Erythroblast (primary cell): ENCODE data around the gene FCHSD2.

ENCODE experiments used
- DNase-seq, 2 experiments: peaks; one replicate each; lab custom pipeline; 2025; lab: John Stamatoyannopoulos, UW
- GATA1 ChIP-seq: IDR thresholded peaks from 2 replicates; pipeline ENCODE4 v1.6.1; 2011; ENCODE audit warnings: low read depth, mild to moderate bottlenecking, control low read depth, low read length, moderate library complexity
- POLR2A ChIP-seq: IDR thresholded peaks from 2 replicates; pipeline ENCODE4 v1.6.1; 2011; ENCODE audit warnings: mild to moderate bottlenecking, low read length

Gene FCHSD2

GRCh38 chr11:73019996-73020395 is 122.1 kb downstream of the FCHSD2 start:
- TF ChIP-seq GATA1: no peak
- DNase-seq: no peak

GRCh38 chr11:73019449-73019848 is 122.7 kb downstream of the FCHSD2 start:
- DNase-seq: no peak
- TF ChIP-seq GATA1 (no peak), POLR2A (no peak)

GRCh38 chr11:73018856-73019255 is 123.3 kb downstream of the FCHSD2 start:
- no peak for DNase-seq
- TF ChIP-seq POLR2A (no peak), GATA1 (no peak)

- no peak for DNase-seq
- TF ChIP-seq POLR2A: no peak
- no peak for TF ChIP-seq GATA1
These were observed 124.9 kb downstream of the FCHSD2 start for GRCh38 chr11:73017024-73017751.

GRCh38 chr11:73013021-73013420 is 129.1 kb downstream of the FCHSD2 start:
- TF ChIP-seq GATA1: no peak
- no peak for TF ChIP-seq POLR2A
- DNase-seq: no peak

- DNase-seq: no peak
- TF ChIP-seq GATA1 (no peak), POLR2A (no peak)
These were observed 129.8 kb downstream of the FCHSD2 start for GRCh38 chr11:73012121-73012863.

DNA sequence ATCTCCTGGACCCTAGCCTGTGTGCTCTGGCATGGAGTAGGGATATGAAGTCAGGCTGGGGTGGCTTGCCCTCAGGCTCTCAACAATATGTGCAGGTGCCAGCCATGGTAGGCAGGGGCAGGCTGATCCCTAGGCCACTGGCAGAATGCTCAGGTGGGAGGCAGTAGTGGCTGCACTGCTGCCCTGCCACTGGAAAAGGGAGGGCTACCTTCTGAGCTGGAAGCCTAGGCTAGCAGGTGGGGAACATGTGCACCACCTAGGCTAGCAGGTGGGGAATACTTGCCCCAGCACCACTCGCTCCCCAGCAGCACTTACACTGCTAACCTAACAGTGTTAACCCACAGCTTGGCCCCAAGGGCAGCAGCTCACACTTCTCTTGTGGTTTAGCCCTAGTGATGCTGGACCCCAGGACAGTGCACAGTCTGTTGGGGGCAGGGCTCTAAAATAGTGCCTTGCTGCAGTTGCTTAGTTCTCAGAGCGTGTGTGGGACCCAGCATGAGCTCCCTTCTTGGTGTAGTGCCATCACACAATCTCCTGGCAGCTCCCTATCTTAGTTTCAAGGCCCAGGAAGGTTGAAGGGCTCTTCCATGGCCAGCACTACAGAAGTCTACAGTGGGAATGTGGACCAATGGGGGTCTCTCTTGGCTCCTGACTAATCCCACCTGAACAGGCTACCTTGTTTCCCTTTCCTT is 130.8 kb downstream of the FCHSD2 start:
- no peak for DNase-seq
- TF ChIP-seq GATA1 (no peak), POLR2A (no peak)

DNA sequence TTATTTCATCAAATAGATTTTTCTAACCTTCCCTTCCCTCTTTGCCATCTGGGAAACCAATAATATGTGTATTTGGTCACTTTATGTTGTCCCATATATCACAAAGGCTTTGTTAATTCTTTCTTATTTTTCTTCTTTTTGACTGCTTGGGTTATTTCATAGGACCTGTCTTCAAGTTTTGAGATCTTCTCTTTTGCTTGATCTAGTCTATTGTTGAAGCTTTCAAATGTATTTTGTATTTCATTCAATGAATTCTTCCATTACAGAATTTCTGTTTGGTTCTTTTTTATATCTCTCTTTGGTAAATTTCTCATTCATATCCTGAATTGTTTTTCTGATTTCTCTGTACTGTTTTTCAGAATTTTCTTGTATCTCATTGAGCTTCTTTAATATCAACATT is 132.1 kb downstream of the FCHSD2 start:
- no peak for TF ChIP-seq POLR2A
- no peak for TF ChIP-seq GATA1
- DNase-seq: no peak

- TF ChIP-seq GATA1 (no peak), POLR2A (no peak)
- no peak for DNase-seq
These were observed 138.0 kb downstream of the FCHSD2 start for GRCh38 chr11:73004088-73004487.

DNA sequence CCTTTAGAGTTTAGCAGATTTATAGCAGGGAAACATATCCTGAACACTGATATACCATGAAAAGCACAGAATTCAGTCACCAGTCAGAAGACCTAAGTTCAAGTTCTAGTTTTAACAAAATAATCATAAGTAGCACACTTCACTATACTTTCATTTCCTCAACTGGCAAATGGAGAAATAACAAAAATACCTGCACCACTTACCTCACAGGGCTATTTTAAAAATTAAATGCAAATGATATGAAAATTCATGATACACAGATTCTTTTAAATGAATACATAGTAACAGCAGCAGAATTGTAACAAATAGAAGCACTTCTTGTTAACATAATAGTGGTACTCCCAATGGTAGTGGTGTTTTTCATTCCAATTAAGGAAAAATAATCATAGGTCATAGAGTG is 139.0 kb downstream of the FCHSD2 start:
- TF ChIP-seq POLR2A (no peak), GATA1 (no peak)
- DNase-seq: no peak

DNA sequence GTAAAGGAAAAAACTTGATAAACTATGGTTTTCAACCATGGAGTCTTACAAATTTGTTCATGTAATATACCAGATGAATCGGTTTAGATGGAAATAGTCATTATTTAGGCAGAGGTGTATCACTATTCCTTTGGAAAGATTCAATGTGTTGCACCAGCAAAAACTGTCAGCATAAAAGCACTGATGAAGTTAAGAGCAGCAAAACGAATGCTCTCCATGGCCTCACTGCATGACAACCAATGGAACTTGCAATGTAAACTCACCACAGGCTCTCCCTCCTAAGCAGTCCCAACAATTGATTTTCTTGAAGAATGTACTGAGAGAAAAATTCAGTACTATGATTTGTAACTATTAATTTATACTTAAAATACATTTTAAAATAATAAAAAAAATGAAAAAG is 139.9 kb downstream of the FCHSD2 start:
- TF ChIP-seq GATA1 (no peak), POLR2A (no peak)
- DNase-seq: no peak

DNA sequence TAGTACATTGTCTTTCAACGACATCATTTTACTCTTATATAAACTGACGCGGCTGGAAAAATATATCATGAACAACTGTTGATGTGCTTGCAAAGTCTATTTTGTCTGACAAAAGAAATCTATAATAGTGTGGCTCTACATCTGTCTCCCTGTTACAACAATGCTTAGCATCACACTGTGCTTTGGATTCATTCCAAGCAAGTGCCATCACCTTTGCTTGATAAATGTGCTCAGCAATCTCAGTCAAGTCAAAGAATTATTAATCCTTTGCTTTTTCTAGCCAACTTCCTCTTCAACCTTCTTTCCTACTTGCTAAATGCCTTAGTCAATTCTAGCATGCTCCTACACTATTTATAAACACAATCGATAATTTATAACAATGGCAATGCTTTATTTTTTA is 140.5 kb downstream of the FCHSD2 start:
- DNase-seq: no peak
- no peak for TF ChIP-seq POLR2A
- TF ChIP-seq GATA1: no peak

GRCh38 chr11:72998676-72999075 is 143.4 kb downstream of the FCHSD2 start:
- TF ChIP-seq GATA1: no peak
- TF ChIP-seq POLR2A: no peak
- no peak for DNase-seq

DNA sequence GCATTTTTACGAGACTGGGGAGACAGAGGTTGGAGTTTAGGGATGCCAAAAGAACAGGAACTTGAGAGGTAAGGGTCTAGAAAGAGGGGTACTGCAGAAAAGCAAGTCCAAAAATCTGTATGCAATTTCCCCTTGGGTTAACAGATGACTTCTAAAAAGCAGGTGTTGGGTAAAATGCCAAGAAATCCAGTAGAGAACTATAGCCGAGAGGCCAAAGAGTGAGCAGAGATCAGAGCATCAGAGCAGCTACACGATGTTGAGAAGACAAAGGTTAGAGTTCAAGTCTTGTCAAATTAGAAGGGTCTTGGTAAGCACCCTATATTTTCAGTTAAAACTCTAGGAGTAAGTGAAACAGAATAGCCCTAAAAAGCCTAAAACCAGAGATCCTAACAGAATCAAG is 145.2 kb downstream of the FCHSD2 start:
- TF ChIP-seq POLR2A (no peak), GATA1 (no peak)
- DNase-seq: no peak

GRCh38 chr11:72989727-72990126 is 152.4 kb downstream of the FCHSD2 start:
- no peak for DNase-seq
- TF ChIP-seq POLR2A (no peak), GATA1 (no peak)
